ENCODE measurements around the gene MDN1.
A peak's percentile ranks its signal among the peaks of the same experiment; 100 is the strongest.
"Not testable (repeated sequence)": the region's sequence is repeated elsewhere in the genome, so short reads cannot be mapped to it uniquely, and the experiment has no call there.

The MDN1 gene

GRCh38 chr6:89830170-89830809 lies 10.7 kb upstream of the MDN1 start:
- Histone ChIP-seq H3K36me3 (ENCODE audit: insufficient read depth, insufficient read length, low read length) (peaks cover 30% of the 10 kb centered on the region), H3K9ac (ENCODE audit: insufficient read length, low read depth) (peak overlapping the region; percentile 99), H3K9me3 (ENCODE audit: insufficient read depth, low read length) (no peaks in the 10 kb centered on the region), H3K27me3 (ENCODE audit: insufficient read depth, insufficient read length) (no peaks in the 10 kb centered on the region), H3K4me3 (ENCODE audit: insufficient read length, low read depth) (peak overlapping the region; percentile 90), H3K4me1 (ENCODE audit: insufficient read depth, insufficient read length) (no peaks in the 10 kb centered on the region)
- no peak for TF ChIP-seq YY1 (IDR thresholded peaks at IDR 0.05; ENCODE audit: insufficient read depth, insufficient read length)
- no peak for TF ChIP-seq ZNF274 (IDR thresholded peaks at IDR 0.05; ENCODE audit: low read depth, low read length)
- no peak for TF ChIP-seq SUZ12 (IDR thresholded peaks at IDR 0.05; ENCODE audit: extremely low read depth, insufficient read depth, insufficient read length)
- DNase-seq (ENCODE audit: low read depth, low spot score) = no peak

GRCh38 chr6:89829472-89830169 lies 10.0 kb upstream of the MDN1 start, which contains the start of gene CASP8AP2:
CASP8AP2 (plus strand) TSS chr6:89829880.
- TF ChIP-seq YY1 (IDR thresholded peaks at IDR 0.05; ENCODE audit: insufficient read depth, insufficient read length) (no peak), ZNF274 (IDR thresholded peaks at IDR 0.05; ENCODE audit: low read depth, low read length) (no peak), SUZ12 (IDR thresholded peaks at IDR 0.05; ENCODE audit: extremely low read depth, insufficient read depth, insufficient read length) (no peak)
- peak; percentile 97 for DNase-seq (ENCODE audit: low read depth, low spot score)

GRCh38 chr6:89828988-89829471 lies 9.4 kb upstream of the MDN1 start:
- no peak for TF ChIP-seq YY1 (IDR thresholded peaks at IDR 0.05; ENCODE audit: insufficient read depth, insufficient read length)
- no peak for TF ChIP-seq SUZ12 (IDR thresholded peaks at IDR 0.05; ENCODE audit: extremely low read depth, insufficient read depth, insufficient read length)
- no peak for TF ChIP-seq ZNF274 (IDR thresholded peaks at IDR 0.05; ENCODE audit: low read depth, low read length)
- peak overlapping the region; percentile 83 for H3K9ac ChIP-seq (ENCODE audit: insufficient read length, low read depth)

More at GRCh38 chr6:89829472-89830169, 10.0 kb upstream of the MDN1 start, which contains the start of gene CASP8AP2:
- H3K9ac ChIP-seq (ENCODE audit: insufficient read length, low read depth) = peak within 1 kb of the TSS; percentile 99
- H3K4me3 ChIP-seq (ENCODE audit: insufficient read length, low read depth) = peak within 1 kb of the TSS; percentile 90
- H3K9me3 ChIP-seq (ENCODE audit: insufficient read depth, low read length) = no peaks in the 10 kb centered on the region
- H3K36me3 ChIP-seq (ENCODE audit: insufficient read depth, insufficient read length, low read length) = peaks cover 24% of the 10 kb centered on the region
- H3K27me3 ChIP-seq (ENCODE audit: insufficient read depth, insufficient read length) = no peaks in the 10 kb centered on the region
- no peaks in the 10 kb centered on the region for H3K4me1 ChIP-seq (ENCODE audit: insufficient read depth, insufficient read length)

DNA sequence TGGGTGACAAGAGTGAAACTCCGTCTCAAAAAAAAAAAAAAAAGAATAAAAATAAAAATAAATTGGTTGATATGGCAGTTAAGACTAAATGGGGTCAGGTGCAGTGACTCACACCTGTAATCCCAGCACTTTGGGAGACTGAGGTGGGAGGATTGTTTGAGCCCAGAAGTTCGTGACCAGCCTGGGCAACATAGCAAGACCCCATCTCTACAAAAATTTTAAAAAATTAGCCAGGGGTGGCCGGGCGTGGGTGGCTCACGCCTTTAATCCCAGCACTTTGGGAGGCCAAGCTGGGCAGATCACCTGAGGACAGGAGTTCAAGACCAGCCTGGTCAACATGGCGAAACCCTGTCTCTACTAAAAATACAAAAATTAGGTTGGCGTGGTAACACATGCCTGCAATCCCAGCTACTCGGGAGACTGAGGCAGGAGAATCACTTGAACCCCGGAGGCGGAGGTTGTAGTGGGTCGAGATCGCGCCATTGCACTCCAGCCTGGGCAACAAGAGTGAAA lies 8.9 kb upstream of the MDN1 start:
- H3K4me3 ChIP-seq (ENCODE audit: insufficient read length, low read depth) = peak overlapping the region; percentile 52
- peaks cover 19% of the 10 kb centered on the region for H3K36me3 ChIP-seq (ENCODE audit: insufficient read depth, insufficient read length, low read length)
- not testable (repeated sequence) for H3K27me3 ChIP-seq (ENCODE audit: insufficient read depth, insufficient read length); DNase-seq (ENCODE audit: low read depth, low spot score); H3K9me3 ChIP-seq (ENCODE audit: insufficient read depth, low read length); H3K4me1 ChIP-seq (ENCODE audit: insufficient read depth, insufficient read length)
- peak overlapping the region; percentile 83 for H3K9ac ChIP-seq (ENCODE audit: insufficient read length, low read depth)

More at GRCh38 chr6:89828988-89829471, 9.4 kb upstream of the MDN1 start:
- DNase-seq (ENCODE audit: low read depth, low spot score) = no peak
- Histone ChIP-seq H3K4me1 (ENCODE audit: insufficient read depth, insufficient read length) (no peaks in the 10 kb centered on the region), H3K27me3 (ENCODE audit: insufficient read depth, insufficient read length) (no peaks in the 10 kb centered on the region), H3K4me3 (ENCODE audit: insufficient read length, low read depth) (peak overlapping the region; percentile 52), H3K36me3 (ENCODE audit: insufficient read depth, insufficient read length, low read length) (peaks cover 22% of the 10 kb centered on the region), H3K9me3 (ENCODE audit: insufficient read depth, low read length) (no peaks in the 10 kb centered on the region)

DNA sequence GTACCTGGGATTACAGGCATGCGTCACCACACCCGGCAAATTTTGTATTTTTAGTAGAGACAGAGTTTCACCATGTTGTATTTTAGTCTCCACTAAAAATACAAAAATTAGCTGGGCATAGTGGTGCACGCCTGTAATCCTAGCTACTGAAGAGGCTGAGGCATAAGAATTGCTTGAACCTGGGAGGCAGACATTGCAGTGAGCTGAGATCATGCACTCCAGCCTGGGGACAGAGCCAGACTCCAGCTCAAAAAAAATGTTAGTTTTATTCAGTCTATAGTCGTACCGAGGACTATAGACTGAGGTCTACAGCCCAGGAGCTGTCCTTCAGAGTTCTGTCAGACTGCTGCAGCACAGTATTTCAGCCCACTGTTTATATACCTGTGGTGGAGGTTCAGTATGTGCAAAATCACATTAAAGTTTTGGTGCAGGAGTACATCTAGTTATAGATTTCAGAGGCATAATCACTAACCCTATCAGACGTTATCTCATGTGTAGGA lies 6.5 kb upstream of the MDN1 start:
- Histone ChIP-seq H3K9me3 (ENCODE audit: insufficient read depth, low read length) (no peaks in the 10 kb centered on the region), H3K4me1 (ENCODE audit: insufficient read depth, insufficient read length) (no peaks in the 10 kb centered on the region), H3K27me3 (ENCODE audit: insufficient read depth, insufficient read length) (no peaks in the 10 kb centered on the region), H3K4me3 (ENCODE audit: insufficient read length, low read depth) (no peak overlapping the region), H3K9ac (ENCODE audit: insufficient read length, low read depth) (peak overlapping the region; percentile 56), H3K36me3 (ENCODE audit: insufficient read depth, insufficient read length, low read length) (peaks cover under 1% of the 10 kb centered on the region)
- no peak for DNase-seq (ENCODE audit: low read depth, low spot score)
- TF ChIP-seq SUZ12 (IDR thresholded peaks at IDR 0.05; ENCODE audit: extremely low read depth, insufficient read depth, insufficient read length) = no peak
- no peak for TF ChIP-seq YY1 (IDR thresholded peaks at IDR 0.05; ENCODE audit: insufficient read depth, insufficient read length)
- no peak for TF ChIP-seq ZNF274 (IDR thresholded peaks at IDR 0.05; ENCODE audit: low read depth, low read length)

DNA sequence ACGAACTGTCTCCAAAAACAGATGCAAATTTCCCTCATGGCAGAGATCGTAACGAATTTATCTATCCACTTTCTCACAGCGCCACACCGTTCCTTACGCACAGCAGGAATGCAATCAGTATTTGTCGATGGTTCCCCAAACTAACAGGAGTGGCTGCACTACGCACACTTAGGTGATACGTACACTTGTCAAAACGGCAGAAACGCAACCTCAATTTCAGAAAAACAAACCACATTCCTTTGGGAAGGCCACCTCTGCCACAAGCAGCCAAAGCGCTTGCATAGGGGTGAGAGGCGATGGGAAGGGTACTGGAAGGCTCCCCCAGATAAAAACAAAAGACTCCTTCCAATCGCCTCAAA lies 638 bp downstream of the MDN1 start:
- no peak for DNase-seq (ENCODE audit: low read depth, low spot score)
- H3K36me3 ChIP-seq (ENCODE audit: insufficient read depth, insufficient read length, low read length) = peaks cover 12% of the 10 kb centered on the region
- H3K4me1 ChIP-seq (ENCODE audit: insufficient read depth, insufficient read length) = no peaks in the 10 kb centered on the region
- peak overlapping the region; percentile 92 for H3K4me3 ChIP-seq (ENCODE audit: insufficient read length, low read depth)
- peak overlapping the region; percentile 94 for H3K9ac ChIP-seq (ENCODE audit: insufficient read length, low read depth)
- no peak for TF ChIP-seq YY1 (IDR thresholded peaks at IDR 0.05; ENCODE audit: insufficient read depth, insufficient read length)
- TF ChIP-seq ZNF274 (IDR thresholded peaks at IDR 0.05; ENCODE audit: low read depth, low read length) = no peak
- TF ChIP-seq SUZ12 (IDR thresholded peaks at IDR 0.05; ENCODE audit: extremely low read depth, insufficient read depth, insufficient read length) = no peak
- H3K27me3 ChIP-seq (ENCODE audit: insufficient read depth, insufficient read length) = no peaks in the 10 kb centered on the region
- no peaks in the 10 kb centered on the region for H3K9me3 ChIP-seq (ENCODE audit: insufficient read depth, low read length)

DNA sequence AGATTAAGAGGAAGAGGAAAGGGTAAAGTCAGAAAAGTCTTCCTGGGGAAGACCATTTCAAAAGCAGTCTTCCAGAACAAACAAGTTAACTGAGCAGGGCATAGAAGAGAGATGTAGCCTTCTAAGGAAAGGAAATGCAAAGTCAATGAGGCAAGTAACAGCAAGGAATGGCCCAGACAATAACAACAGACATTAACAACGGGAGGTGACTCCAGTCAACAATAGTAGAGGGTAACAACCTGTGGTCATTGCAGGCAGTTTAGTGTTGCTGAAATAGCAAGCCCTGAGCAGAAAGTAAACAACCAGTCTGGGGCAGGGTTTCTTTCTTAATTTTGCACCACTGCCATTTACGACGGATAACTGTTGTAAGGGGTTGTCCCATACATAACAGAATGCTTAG lies 2.1 kb downstream of the MDN1 start:
- peak overlapping the region; percentile 92 for H3K4me3 ChIP-seq (ENCODE audit: insufficient read length, low read depth)
- H3K4me1 ChIP-seq (ENCODE audit: insufficient read depth, insufficient read length) = no peaks in the 10 kb centered on the region
- H3K9me3 ChIP-seq (ENCODE audit: insufficient read depth, low read length) = no peaks in the 10 kb centered on the region
- H3K27me3 ChIP-seq (ENCODE audit: insufficient read depth, insufficient read length) = no peaks in the 10 kb centered on the region
- TF ChIP-seq ZNF274 (IDR thresholded peaks at IDR 0.05; ENCODE audit: low read depth, low read length) = no peak
- TF ChIP-seq SUZ12 (IDR thresholded peaks at IDR 0.05; ENCODE audit: extremely low read depth, insufficient read depth, insufficient read length) = no peak
- TF ChIP-seq YY1 (IDR thresholded peaks at IDR 0.05; ENCODE audit: insufficient read depth, insufficient read length) = no peak
- peak; percentile 69 for DNase-seq (ENCODE audit: low read depth, low spot score)
- peak overlapping the region; percentile 43 for H3K9ac ChIP-seq (ENCODE audit: insufficient read length, low read depth)
- H3K36me3 ChIP-seq (ENCODE audit: insufficient read depth, insufficient read length, low read length) = peaks cover 12% of the 10 kb centered on the region

DNA sequence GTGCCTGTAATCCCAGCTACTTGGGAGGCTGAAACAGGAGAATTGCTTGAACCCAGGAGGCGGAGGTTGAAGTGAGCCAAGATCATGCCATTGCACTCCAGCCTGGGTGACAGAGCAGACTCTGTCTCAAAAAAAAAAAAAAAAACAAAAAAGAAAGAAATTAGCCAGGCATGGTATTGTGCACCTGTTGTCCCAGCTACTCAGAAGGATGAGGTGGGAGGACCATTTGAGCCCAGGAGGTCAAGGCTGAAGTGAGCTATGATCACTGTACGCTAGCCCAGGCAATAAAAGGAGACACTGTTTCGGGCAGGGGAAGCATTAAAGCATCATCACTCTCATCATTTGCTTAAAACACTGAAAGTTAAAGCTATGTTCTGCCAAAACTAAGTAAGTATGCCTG lies 6.2 kb downstream of the MDN1 start:
- H3K36me3 ChIP-seq (ENCODE audit: insufficient read depth, insufficient read length, low read length) = peaks cover 12% of the 10 kb centered on the region
- H3K9me3 ChIP-seq (ENCODE audit: insufficient read depth, low read length); DNase-seq (ENCODE audit: low read depth, low spot score); H3K4me1 ChIP-seq (ENCODE audit: insufficient read depth, insufficient read length); H3K4me3 ChIP-seq (ENCODE audit: insufficient read length, low read depth); H3K27me3 ChIP-seq (ENCODE audit: insufficient read depth, insufficient read length); H3K9ac ChIP-seq (ENCODE audit: insufficient read length, low read depth): not testable (repeated sequence)
